ENCODE measurements around the gene FRMPD1.

The FRMPD1 gene

DNA sequence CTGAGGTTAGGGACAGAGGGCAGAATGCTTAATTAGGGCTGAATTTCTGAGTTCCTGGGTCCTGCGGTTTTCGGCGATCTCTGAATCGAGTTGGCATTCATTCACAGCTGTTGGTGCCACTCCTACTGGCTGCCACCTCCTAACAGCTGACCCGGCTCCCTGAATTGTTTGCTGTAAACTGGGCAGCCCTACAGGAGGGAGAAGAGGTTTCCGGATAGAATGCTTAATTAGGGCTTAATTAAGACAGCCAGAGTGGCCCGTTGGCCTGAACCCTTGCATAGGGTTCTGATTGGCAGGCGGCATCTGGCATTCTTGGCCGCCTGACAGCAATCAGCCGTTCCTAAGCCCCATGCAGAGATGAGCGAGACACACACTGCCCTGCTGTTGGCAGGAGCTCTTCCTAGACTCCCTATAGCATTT lies 25.7 kb downstream of the FRMPD1 start:
- DNase-seq (ENCODE audit: extremely low spot score, insufficient read length, low read depth) = no peak
- FAIRE-seq = no peak

DNA sequence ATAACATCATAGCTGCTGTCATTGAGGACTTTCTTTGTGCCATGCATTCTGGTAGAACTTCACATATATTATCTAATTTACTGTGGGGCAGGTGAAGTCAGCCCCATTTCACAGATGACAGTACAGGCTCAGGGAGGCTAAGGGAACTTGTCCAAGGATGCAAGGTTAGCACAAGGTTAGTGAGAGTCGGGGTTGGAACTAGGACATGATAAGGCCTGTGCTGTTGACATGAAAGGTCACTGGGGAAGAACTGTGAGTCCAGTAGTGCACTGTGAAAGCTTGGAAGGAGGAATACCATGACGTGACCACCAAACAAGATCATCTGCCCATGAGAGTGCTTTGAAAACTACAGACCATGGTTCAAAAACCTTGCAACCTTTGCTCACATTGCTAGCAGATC lies 26.7 kb downstream of the FRMPD1 start:
- DNase-seq (ENCODE audit: extremely low spot score, insufficient read length, low read depth) (no peak), FAIRE-seq (no peak)

DNA sequence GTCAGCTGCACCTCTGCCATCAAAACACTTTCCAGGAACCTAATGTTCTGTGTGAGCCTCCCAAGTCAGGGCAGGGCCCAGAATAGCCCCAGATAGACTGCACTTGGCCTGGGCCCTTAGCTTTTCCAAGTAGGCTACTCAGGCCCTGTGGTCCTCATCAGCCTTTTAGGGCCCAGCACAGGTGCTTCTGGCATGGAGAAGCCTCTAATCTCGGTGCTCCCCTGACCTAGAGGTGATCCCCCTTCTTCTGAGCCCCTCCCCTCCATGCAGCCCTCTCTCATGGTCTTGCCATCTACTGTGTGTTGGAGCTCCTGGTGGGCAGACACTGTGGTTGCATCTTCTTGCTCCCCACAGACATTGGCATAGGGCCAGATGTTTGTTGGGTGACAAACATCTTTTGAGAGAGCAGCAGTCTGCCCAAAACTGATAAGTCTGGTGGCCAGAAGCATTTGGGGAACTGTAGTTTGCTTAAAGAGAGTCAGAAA lies 28.1 kb downstream of the FRMPD1 start:
- no peak for FAIRE-seq
- no peak for DNase-seq (ENCODE audit: extremely low spot score, insufficient read length, low read depth)

DNA sequence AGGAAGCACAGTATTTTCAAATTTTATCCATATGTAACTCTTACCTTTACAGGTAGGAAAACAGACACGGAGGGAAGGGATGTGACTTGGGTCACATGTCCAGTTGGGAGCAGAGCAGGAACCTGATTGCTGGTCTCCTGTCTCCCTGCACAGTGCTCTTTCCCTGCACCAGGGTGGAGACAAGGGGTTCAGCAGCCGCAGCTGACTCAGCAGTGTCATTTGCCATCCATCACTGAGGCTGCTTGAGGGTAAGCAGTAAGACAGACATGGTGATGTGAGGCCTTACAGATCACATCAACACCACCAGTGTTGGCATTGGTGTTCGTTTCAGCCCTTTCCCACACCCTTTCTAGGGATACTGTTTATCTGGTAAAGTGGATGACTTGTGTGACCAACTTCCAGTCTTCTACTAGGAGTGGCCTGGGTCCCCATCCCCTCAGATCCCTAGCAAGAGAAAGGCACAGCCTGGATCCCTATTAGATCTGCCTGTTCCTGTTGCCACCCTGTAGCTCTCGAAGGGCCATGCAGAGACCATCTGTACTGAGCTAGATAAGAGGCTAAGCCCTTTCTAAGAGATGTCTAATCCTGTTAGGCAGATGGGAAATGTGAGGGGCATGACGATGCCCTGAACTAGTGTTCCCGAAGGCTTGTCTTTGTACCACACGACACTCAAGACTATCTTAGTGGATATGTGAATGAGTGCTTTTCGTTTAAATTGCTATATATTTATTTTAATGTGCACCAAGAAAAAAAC lies 29.1 kb downstream of the FRMPD1 start:
- FAIRE-seq (no peak), DNase-seq (ENCODE audit: extremely low spot score, insufficient read length, low read depth) (no peak)

DNA sequence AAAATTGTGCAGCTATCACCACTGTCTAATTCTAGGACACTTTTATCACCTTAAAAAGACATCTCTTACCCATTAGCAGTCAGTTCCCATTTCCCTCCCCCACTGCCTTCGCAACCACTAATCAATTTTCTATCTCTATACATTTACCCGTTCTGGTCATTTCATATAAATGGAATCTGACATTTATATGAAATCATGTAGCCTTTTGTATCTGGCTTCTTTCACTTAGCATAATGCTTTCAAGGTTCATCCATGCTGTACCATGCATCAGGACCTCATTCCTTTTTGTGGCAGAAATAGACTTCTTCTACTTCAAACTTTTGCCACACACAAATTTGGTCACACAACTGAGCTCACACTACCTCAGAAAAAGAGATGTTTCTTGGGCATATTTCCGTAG lies 32.2 kb downstream of the FRMPD1 start:
- no peak for FAIRE-seq

DNA sequence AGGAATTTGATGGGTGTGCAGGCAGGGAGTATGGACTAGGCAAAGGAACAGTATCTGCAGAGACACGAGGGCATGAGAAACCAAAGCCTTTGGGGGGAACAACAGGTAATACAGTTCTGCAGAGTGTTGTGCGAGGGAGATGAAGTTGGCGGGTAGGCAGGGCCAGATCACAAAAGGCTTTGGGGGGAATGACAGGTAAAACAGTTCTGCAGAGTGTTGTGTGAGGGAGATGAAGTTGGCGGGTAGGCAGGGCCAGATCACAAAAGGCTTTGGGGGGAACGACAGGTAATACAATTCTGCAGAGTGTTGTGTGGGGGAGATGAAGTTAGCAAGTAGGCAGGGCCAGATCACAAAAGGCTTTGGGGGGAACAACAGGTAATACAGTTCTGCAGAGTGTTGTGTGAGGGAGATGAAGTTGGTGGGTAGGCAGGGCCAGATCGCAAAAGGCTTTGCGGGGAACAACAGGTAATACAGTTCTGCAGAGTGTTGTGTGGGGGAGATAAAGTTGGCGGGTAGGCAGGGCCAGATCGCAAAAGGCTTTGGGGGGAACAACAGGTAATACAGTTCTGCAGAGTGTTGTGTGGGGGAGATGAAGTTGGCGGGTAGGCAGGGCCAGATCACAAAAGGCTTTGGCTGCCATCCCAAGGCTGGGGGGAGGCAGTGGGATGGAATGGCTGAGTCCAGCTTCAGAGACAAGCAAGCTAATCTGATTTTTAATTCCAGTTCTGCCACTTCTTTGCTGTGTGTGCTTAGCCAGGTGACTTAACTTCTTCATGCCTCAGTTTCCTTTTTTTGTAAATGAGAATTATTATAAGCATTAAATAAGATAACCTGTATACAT lies 33.0 kb downstream of the FRMPD1 start:
- DNase-seq (ENCODE audit: extremely low spot score, insufficient read length, low read depth) = no peak
- no peak for FAIRE-seq

More for the DNA sequence above, 32.2 kb downstream of the FRMPD1 start:
- DNase-seq (ENCODE audit: extremely low spot score, insufficient read length, low read depth) = no peak

DNA sequence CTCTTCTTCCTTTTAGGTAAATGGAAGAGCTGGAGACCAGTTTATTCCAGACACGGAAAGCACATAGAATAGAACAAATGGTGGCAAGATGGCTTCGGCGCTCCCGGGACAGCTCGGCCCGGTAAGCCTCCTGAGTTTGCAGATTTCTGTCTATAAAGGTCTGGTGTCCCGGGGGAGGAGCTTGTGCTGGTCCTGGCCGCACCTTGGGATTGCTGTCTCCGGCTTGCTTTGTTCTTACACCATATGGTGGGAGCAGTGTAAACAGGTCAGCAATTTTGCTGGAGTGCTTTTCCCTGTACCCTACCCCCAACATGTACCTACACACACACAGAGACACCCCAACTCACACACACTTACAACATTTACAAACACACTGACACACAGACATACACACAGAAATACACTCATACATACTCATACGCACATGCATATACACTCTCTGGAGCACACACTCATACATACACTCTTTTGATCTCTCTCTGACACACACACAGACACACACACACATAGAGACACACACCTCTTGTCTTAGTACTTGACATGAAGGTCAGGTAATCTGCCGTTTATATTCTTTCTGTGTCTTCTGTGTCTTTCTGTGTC lies 42.0 kb downstream of the FRMPD1 start:
- FAIRE-seq (no peak), DNase-seq (ENCODE audit: extremely low spot score, insufficient read length, low read depth) (no peak)

DNA sequence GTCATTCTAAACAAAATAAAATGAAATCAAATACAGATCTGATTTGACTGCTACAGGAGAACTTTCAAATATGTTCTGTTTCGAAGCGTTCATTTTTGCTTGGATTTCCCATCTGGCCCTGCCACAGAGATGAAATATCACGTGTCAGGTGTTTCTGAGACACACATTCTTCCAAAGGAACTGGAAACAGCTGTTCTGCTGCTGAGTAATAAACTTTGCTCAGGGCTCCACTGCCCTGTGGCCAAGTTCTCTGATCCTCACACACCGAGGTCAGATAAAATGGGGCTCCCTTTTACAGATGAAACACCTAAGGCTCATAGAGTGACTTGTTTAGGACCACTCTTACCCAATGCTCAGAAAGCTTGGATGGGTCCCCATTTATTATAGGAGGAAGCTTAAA lies 42.5 kb downstream of the FRMPD1 start:
- no peak for DNase-seq (ENCODE audit: extremely low spot score, insufficient read length, low read depth)
- no peak for FAIRE-seq

DNA sequence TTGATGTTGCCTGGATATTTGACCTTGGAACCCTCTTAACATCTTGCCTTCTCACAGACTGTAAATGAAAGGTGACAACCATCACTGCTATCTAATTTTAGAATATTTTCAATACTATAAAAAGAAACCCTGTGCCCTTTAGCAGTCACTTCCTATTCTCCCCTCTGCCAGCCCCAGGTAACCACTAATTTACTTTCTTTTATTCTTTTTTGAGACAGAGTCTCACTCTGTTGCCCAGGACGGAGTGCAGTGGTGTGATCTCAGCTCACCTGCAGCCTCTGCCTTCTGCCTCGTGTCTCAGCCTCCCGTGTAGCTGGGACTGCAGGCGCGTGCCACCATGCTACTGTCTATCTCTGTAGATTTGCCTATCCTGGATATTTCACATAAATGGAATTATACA lies 43.6 kb downstream of the FRMPD1 start:
- no peak for DNase-seq (ENCODE audit: extremely low spot score, insufficient read length, low read depth)
- FAIRE-seq = no peak

DNA sequence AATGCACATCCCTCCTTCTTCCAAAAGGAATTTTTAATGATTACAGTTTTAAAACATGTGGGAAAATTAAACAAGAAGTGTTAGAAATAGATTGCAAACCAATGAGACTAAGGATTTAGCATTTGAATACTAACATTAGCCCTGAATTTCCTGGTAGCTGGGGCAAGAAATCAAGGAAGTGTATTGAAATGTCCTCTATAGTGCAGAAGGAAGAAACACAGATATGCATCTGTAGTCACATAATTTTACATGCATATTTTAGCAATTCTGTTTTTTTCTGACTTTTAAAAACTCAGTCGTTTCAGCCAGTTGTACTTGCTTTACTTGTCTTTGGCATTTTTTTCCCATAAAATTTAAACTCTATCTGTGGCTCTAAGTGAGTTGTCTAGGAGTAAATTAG lies 45.8 kb downstream of the FRMPD1 start:
- no peak for DNase-seq (ENCODE audit: extremely low spot score, insufficient read length, low read depth)
- FAIRE-seq = no peak

DNA sequence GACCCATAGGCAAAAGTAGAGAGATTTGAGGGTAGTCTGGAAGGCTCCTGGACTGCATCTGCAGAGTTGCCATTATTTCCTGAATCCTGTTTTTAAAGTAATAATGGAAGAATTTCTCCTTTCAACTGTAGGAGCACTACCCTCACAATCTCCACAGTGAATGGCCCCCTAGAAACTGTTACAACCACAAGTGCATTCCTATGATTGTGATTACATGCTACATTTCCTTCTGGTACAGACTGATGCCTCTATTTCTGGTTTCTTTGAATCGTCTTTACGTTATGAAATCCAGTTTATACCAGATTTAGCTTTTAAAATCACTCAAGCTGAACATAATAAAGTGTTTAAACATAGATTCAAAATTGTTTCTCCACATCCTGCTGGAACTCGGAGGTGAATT lies 49.4 kb downstream of the FRMPD1 start:
- FAIRE-seq (no peak), DNase-seq (ENCODE audit: extremely low spot score, insufficient read length, low read depth) (no peak)

DNA sequence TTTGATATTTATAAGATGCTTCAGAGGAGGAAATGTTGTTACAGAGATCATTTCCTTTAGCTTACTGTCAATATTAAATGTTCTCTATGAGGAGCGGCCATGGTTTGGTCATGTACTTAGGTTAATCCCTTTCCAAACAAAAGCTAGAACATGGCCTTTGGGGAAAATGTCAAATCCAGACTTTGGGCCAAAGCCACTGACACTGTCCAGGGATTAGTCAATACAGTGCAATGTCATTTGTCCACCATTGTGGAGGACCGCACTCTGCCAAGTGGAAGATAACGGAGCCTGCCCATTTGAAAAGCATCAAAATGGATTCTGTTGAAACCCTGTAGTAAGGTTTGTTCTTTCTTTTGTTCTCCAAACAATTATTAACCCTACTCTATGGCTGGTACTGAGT lies 50.1 kb downstream of the FRMPD1 start:
- DNase-seq (ENCODE audit: extremely low spot score, insufficient read length, low read depth) (no peak), FAIRE-seq (no peak)

DNA sequence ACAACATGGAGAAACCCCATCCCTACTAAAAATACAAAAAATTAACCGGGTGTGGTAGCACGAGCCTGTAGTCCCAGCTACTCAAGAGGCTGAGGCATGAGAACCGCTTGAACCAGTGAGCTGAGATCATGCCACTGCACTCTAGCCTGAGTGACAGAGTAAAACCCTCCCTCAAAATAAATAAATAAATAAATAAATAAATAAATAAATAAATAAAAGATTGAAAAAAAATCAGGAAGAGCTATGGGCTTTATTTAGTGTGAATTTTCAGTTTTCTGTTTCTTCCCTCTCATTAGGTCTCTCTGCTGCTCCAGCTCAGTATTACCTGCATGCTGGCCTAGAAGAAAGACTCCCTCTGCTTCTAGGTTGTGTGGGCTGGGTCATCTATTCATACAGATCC lies 55.0 kb downstream of the FRMPD1 start:
- FAIRE-seq (no peak), DNase-seq (ENCODE audit: extremely low spot score, insufficient read length, low read depth) (no peak)

DNA sequence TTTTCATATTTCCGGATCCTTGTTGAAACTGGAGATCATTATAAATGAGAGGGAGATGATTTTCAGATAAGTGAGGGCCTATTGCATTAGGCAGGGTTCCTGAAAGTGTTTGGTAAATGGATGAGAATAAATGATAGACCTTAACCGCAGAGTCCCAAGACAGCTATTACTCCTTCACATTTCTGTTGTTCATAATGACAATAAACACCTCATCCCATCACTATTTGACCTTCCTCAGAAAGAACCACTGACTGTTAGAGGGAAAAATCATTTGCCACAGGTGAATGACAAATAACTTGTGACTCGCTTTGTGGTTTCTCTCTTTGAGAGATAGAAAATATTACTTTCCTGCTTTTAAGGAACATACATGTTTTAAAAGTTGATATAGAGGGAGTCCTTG lies 55.5 kb downstream of the FRMPD1 start:
- FAIRE-seq = no peak
- DNase-seq (ENCODE audit: extremely low spot score, insufficient read length, low read depth) = no peak

DNA sequence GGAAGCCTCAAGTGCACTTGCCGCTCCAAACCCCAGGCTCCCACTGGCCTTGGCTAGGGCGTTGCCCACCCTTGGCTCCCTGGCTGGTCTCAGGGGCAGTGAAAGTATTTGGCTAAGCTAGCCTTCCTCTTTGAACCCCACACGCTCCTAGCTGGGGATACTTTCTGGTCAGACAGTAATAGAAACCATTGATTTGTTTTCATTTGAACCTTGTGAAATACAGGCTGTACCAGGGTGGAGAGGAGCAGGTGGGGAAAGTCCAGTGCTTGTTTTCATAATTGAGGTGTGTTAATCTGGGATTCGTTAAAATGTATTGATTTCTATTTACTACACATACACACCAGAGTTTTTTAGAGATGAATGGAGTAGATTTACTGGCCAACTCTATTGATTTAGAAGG lies 57.0 kb downstream of the FRMPD1 start:
- FAIRE-seq (no peak), DNase-seq (ENCODE audit: extremely low spot score, insufficient read length, low read depth) (no peak)

DNA sequence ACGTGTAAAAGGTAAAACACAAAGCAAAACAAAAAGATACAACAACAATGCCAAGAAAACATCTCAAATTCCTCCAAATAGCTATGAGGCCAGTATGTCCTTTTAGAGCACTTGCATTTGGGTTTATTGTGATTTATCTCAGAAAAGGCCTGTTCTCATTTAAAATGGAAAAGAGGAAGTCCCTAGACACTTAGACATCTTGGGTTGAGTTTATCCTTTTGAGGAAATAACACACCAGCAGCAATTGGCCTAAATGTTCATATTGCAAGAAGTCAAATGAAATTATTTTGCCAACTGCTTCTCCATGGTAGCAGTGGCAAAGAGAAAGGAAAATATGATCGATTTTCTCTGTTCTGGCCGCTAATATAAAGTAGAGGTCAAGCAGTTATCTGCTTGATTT lies 59.3 kb downstream of the FRMPD1 start:
- DNase-seq (ENCODE audit: extremely low spot score, insufficient read length, low read depth) = no peak
- FAIRE-seq = no peak

DNA sequence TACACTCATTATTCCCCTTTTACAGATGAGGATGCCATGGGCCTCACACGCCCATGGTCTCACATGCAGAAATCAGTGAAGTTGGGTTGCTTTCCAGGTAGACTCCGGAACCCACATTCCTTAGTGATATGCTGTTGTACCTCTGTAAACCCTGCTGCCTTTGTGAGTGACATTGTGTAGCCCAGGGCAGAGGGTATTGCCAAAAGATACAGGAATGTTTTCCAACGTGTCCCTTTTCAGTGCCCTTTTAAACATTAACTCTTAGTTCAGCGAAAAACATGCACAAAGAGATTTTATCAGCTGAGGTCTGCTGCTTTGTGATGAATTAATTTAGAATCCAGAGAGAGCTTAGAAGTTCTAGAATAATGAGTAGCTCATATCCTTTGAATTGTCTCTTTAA lies 64.5 kb downstream of the FRMPD1 start:
- DNase-seq (ENCODE audit: extremely low spot score, insufficient read length, low read depth) = no peak
- no peak for FAIRE-seq

DNA sequence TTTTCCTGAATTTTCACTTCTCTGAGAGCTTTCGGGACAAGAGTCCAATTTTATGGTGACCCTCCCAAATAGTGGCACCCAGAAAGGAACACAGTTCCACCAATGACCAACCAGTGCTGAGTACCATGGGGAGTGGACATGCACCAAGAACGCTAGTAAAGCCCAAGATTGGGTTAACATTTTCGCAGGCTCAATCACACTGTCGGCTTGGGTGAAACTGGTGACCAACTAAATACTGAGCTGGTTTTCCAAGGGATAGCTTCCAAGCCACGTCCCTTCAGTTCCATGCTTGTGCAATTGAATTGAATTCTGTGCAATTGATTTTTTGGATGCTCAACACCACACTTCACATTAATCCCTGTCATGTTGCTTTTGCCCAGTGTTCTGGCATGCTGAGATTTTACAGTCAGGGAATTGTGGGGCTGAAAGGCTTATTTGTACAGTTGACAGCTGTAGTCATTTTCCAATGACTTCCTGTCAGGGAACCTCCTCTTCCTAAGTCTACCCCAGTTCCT lies 65.3 kb downstream of the FRMPD1 start:
- DNase-seq (ENCODE audit: extremely low spot score, insufficient read length, low read depth) = no peak
- FAIRE-seq = no peak

DNA sequence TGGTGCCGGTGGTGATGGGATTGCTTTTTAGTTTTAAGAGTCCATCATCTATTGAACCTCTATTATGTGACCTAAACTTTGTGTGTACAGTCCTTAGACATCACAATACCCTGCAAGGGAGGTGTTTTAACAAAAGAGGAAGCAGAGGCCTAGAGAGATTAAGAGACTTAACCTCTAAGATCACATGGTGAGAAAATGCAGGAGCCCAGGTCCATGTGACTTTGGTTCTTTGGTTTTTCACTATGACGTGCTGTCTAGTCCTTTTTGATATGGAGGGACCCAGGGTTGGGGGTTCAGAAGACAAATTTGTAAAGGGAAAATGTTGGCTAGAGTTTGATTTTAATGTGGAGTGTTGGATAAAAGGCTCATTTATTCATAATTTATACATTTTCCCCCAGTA lies 68.8 kb downstream of the FRMPD1 start:
- FAIRE-seq (no peak), DNase-seq (ENCODE audit: extremely low spot score, insufficient read length, low read depth) (no peak)

DNA sequence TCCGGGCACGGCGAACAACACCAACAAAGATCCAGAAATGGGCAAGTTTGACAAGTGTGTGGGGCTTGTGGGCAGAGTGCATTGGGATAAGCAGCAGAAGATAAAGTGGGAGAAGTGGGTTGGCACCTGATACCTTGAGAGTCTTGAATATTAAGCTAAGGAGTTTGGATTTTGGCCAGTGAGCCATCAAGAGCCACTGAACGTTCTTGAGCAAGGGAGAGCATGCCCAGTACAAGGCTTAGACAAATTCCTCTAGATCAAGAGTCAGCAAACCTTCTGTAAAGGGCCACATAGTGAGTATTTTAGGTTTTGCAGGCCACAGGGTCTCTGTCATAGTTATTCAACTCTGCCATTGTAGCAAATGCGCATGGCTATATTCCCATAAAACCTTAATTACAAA lies 76.3 kb downstream of the FRMPD1 start:
- no peak for DNase-seq (ENCODE audit: extremely low spot score, insufficient read length, low read depth)

DNA sequence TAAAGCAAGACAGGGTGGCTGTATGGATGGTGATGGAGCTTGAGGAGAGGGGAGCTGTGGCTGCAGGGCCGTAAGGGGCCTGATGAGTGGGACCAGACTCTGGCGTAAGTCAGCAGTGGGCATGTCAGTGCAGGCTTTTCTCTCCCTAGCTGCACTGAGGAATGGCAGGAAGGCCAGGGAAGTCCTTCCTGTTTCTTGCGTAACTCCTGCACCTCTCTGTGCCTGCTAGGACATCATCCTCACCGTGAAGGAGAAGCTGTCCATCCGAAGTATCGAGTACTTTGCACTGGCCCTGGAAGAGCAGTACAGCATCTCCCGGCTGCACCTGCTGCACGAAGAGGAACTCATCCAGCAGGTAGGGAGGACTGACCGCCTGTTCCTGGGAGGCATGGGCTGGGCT lies 78.7 kb downstream of the FRMPD1 start:
- DNase-seq (ENCODE audit: extremely low spot score, insufficient read length, low read depth) = no peak
- FAIRE-seq = no peak

More for the DNA sequence above, 76.3 kb downstream of the FRMPD1 start:
- FAIRE-seq = no peak

Data from GM18507 (cell line).